GM23338 (cell line): ENCODE data around the gene DHRS4. TPM values are rescaled to one million over a fixed set of nuclear protein-coding genes. Genes with fewer than 3 reads are reported as not detected.

Source experiments
- ATAC-seq: fragments of 200-7000 bp; cut with Tn5 transposase; 3 replicates; pipeline ENCODE4 v1.9.1; 2020
- DNase-seq: peaks from one replicate; pipeline ENCODE4 v3.0.0-alpha.2; 2015; ENCODE audit warnings: low spot score
- H2AFZ ChIP-seq: fragments of 200-600 bp; sonication (generic); 2 replicates; pipeline ENCODE4 v1.8.0; 2016; ENCODE audit warnings: antibody characterized with exemption, mild to moderate bottlenecking, moderate library complexity
- H3F3A ChIP-seq: fragments of 200-600 bp; sonication (generic); replicated peaks from 2 replicates; pipeline ENCODE4 v1.8.0; 2017; ENCODE audit warnings: antibody characterized with exemption, mixed run types, low read depth
- H3K27ac ChIP-seq: fragments of 200-600 bp; sonication (generic); 2 replicates; pipeline ENCODE4 v1.6.1; 2016; ENCODE audit warnings: low read depth
- H3K27me3 ChIP-seq: fragments of 200-600 bp; sonication (generic); 2 replicates; pipeline ENCODE4 v1.8.0; 2016; ENCODE audit warnings: mild to moderate bottlenecking, mixed run types, moderate library complexity; ENCODE audit not compliant: insufficient read depth
- H3K36me3 ChIP-seq: fragments of 200-600 bp; sonication (generic); 2 replicates; pipeline ENCODE4 v1.8.0; 2016; ENCODE audit warnings: mild to moderate bottlenecking; ENCODE audit not compliant: insufficient read depth
- H3K4me1 ChIP-seq: fragments of 200-600 bp; sonication (generic); 2 replicates; pipeline ENCODE4 v1.8.0; 2016; ENCODE audit warnings: mild to moderate bottlenecking, moderate library complexity; ENCODE audit not compliant: insufficient read depth
- H3K4me2 ChIP-seq: fragments of 200-600 bp; sonication (generic); 2 replicates; pipeline ENCODE4 v1.7.1; 2017; ENCODE audit warnings: mixed run types
- H3K4me3 ChIP-seq: fragments of 200-600 bp; sonication (generic); 2 replicates; pipeline ENCODE4 v1.6.1; 2016; ENCODE audit warnings: mixed run types
- H3K79me2 ChIP-seq: fragments of 200-600 bp; sonication (generic); replicated peaks from 2 replicates; pipeline ENCODE4 v1.8.0; 2017; ENCODE audit warnings: mild to moderate bottlenecking; ENCODE audit not compliant: insufficient read depth
- H3K9me2 ChIP-seq: fragments of 200-600 bp; sonication (generic); 2 replicates; pipeline ENCODE4 v1.8.0; 2017; ENCODE audit not compliant: insufficient read depth
- H4K20me1 ChIP-seq: fragments of 200-600 bp; sonication (generic); replicated peaks from 2 replicates; pipeline ENCODE4 v1.8.0; 2017; ENCODE audit warnings: mild to moderate bottlenecking; ENCODE audit not compliant: insufficient read depth
- H3K27ac Mint-ChIP-seq: 2 replicates; pipeline ENCODE4 v1.8.0; 2020; ENCODE audit warnings: inconsistent platforms, mild to moderate bottlenecking, moderate library complexity, mixed read lengths
- H3K27me3 Mint-ChIP-seq: 3 replicates; pipeline ENCODE4 v1.8.0; 2022; ENCODE audit warnings: low read depth, mild to moderate bottlenecking, moderate library complexity, mixed read lengths, inconsistent platforms; ENCODE audit not compliant: insufficient read depth, poor library complexity
- H3K36me3 Mint-ChIP-seq: 3 replicates; pipeline ENCODE4 v1.8.0; 2021; ENCODE audit warnings: low read depth, mild to moderate bottlenecking, inconsistent platforms, moderate library complexity, mixed read lengths
- H3K4me1 Mint-ChIP-seq: 3 replicates; pipeline ENCODE4 v1.8.0; 2020; ENCODE audit warnings: mild to moderate bottlenecking, inconsistent platforms, mixed read lengths
- H3K4me3 Mint-ChIP-seq: 3 replicates; pipeline ENCODE4 v1.8.0; 2021; ENCODE audit warnings: moderate library complexity, mild to moderate bottlenecking, inconsistent platforms, mixed read lengths
- H3K9me3 Mint-ChIP-seq: 3 replicates; pipeline ENCODE4 v1.8.0; 2020; ENCODE audit warnings: moderate library complexity, mild to moderate bottlenecking, inconsistent platforms, mixed read lengths
- CREB1 ChIP-seq: fragments of 250-450 bp; sonication (Bioruptor Pico); IDR thresholded peaks from 2 replicates; pipeline ENCODE4 v1.5.0; 2020; ENCODE audit warnings: low read depth, mild to moderate bottlenecking, moderate library complexity
- EZH2 ChIP-seq: fragments of 200-600 bp; sonication (generic); IDR thresholded peaks from one replicate; pipeline ENCODE4 v1.8.0; 2017; ENCODE audit warnings: antibody characterized with exemption, mild to moderate bottlenecking, low read depth; ENCODE audit not compliant: unreplicated experiment
- JUNB ChIP-seq: IDR thresholded peaks from one replicate; pipeline ENCODE4 v1.6.1; 2016; ENCODE audit warnings: antibody characterized with exemption; ENCODE audit not compliant: unreplicated experiment
- NANOG ChIP-seq: IDR thresholded peaks from 2 replicates; pipeline ENCODE4 v1.6.1; 2016; ENCODE audit warnings: antibody characterized with exemption, borderline replicate concordance
- REST ChIP-seq: IDR thresholded peaks from one replicate; pipeline ENCODE4 v1.6.1; 2018; ENCODE audit warnings: antibody characterized with exemption; ENCODE audit not compliant: unreplicated experiment
- ZNF114 ChIP-seq: fragments of 250-450 bp; sonication (Bioruptor Pico); IDR thresholded peaks from 2 replicates; pipeline ENCODE4 v1.5.0; 2020; ENCODE audit warnings: mild to moderate bottlenecking, moderate library complexity
- ZNF331 ChIP-seq: fragments of 250-450 bp; sonication (Bioruptor Pico); IDR thresholded peaks from 2 replicates; pipeline ENCODE4 v1.5.0; 2020; ENCODE audit warnings: low read depth, mild to moderate bottlenecking, moderate library complexity
- polyA plus RNA-seq: library from polyadenylated mRNA; unstranded; fragments of >200 nt; fragmentation: Nextera tagmentation; extraction: Ambion mirVana; gene quantifications from 2 replicates; pipeline ENCODE4 v1.2.1, GENCODE V29; 2016
- total RNA-seq: library from RNA; depleted of rRNA; stranded (reverse); fragments of >200 nt; shearing (Covaris generic); gene quantifications from 2 replicates; pipeline ENCODE4 v1.2.3, GENCODE V29; 2014
- TF ChIP-seq, protein P1 (sequence below): fragments of 250-450 bp; sonication (Bioruptor Pico); IDR thresholded peaks from 2 replicates; pipeline ENCODE4 v1.5.0; 2020; ENCODE audit warnings: mild to moderate bottlenecking, moderate library complexity

The DHRS4 gene
- total and polyA plus RNA-seq, 2 experiments from 2014 or later = 16.6 to 18.4 TPM

- TF ChIP-seq, protein P1, sequence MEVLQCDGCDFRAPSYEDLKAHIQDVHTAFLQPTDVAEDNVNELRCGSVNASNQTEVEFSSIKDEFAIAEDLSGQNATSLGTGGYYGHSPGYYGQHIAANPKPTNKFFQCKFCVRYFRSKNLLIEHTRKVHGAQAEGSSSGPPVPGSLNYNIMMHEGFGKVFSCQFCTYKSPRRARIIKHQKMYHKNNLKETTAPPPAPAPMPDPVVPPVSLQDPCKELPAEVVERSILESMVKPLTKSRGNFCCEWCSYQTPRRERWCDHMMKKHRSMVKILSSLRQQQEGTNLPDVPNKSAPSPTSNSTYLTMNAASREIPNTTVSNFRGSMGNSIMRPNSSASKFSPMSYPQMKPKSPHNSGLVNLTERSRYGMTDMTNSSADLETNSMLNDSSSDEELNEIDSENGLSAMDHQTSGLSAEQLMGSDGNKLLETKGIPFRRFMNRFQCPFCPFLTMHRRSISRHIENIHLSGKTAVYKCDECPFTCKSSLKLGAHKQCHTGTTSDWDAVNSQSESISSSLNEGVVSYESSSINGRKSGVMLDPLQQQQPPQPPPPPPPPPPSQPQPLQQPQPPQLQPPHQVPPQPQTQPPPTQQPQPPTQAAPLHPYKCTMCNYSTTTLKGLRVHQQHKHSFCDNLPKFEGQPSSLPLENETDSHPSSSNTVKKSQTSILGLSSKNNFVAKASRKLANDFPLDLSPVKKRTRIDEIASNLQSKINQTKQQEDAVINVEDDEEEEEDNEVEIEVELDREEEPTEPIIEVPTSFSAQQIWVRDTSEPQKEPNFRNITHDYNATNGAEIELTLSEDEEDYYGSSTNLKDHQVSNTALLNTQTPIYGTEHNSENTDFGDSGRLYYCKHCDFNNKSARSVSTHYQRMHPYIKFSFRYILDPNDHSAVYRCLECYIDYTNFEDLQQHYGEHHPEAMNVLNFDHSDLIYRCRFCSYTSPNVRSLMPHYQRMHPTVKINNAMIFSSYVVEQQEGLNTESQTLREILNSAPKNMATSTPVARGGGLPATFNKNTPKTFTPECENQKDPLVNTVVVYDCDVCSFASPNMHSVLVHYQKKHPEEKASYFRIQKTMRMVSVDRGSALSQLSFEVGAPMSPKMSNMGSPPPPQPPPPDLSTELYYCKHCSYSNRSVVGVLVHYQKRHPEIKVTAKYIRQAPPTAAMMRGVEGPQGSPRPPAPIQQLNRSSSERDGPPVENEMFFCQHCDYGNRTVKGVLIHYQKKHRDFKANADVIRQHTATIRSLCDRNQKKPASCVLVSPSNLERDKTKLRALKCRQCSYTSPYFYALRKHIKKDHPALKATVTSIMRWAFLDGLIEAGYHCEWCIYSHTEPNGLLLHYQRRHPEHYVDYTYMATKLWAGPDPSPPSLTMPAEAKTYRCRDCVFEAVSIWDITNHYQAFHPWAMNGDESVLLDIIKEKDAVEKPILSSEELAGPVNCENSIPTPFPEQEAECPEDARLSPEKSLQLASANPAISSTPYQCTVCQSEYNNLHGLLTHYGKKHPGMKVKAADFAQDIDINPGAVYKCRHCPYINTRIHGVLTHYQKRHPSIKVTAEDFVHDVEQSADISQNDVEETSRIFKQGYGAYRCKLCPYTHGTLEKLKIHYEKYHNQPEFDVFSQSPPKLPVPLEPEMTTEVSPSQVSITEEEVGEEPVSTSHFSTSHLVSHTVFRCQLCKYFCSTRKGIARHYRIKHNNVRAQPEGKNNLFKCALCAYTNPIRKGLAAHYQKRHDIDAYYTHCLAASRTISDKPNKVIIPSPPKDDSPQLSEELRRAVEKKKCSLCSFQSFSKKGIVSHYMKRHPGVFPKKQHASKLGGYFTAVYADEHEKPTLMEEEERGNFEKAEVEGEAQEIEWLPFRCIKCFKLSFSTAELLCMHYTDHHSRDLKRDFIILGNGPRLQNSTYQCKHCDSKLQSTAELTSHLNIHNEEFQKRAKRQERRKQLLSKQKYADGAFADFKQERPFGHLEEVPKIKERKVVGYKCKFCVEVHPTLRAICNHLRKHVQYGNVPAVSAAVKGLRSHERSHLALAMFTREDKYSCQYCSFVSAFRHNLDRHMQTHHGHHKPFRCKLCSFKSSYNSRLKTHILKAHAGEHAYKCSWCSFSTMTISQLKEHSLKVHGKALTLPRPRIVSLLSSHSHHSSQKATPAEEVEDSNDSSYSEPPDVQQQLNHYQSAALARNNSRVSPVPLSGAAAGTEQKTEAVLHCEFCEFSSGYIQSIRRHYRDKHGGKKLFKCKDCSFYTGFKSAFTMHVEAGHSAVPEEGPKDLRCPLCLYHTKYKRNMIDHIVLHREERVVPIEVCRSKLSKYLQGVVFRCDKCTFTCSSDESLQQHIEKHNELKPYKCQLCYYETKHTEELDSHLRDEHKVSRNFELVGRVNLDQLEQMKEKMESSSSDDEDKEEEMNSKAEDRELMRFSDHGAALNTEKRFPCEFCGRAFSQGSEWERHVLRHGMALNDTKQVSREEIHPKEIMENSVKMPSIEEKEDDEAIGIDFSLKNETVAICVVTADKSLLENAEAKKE (CRISPR knock-in tag) = no peak
- no peak for TF ChIP-seq ZNF114 (CRISPR knock-in tag)
- no peak for TF ChIP-seq NANOG
These were observed 20.3 kb upstream of the DHRS4 start (continued) for GRCh38 chr14:23933108-23933741.

- H3K27me3 Mint-ChIP-seq = peaks cover 6% of the 10 kb centered on the region
- H3K27ac Mint-ChIP-seq = peak overlapping the region; percentile 39; the same call in 1 of the 2 replicates
- H3K36me3 Mint-ChIP-seq = no peaks in the 10 kb centered on the region
- H3K36me3 ChIP-seq = no peaks in the 10 kb centered on the region
- ATAC-seq (no peak; the same call in 2 of the 3 replicates), DNase-seq (no peak)
- H3F3A ChIP-seq = no peaks in the 10 kb centered on the region
- H3K27me3 ChIP-seq = no peaks in the 10 kb centered on the region
- H2AFZ ChIP-seq = no peak overlapping the region
- H3K9me2 ChIP-seq = no peaks in the 10 kb centered on the region; the same call in 1 of the 2 replicates
- H3K79me2 ChIP-seq = no peaks in the 10 kb centered on the region
- no peaks in the 10 kb centered on the region for H4K20me1 ChIP-seq
- H3K9me3 Mint-ChIP-seq = no peaks in the 10 kb centered on the region
- no peak overlapping the region for H3K27ac ChIP-seq
- H3K4me2 ChIP-seq = no peak overlapping the region
- H3K4me1 ChIP-seq = no peaks in the 10 kb centered on the region
- peaks cover 2% of the 10 kb centered on the region; the same call in 1 of the 3 replicates for H3K4me1 Mint-ChIP-seq
- TF ChIP-seq NANOG = no peak
- no peak overlapping the region for H3K4me3 Mint-ChIP-seq
- H3K4me3 ChIP-seq = no peak overlapping the region
These were observed 19.8 kb upstream of the DHRS4 start for GRCh38 chr14:23933742-23934128.

DNA sequence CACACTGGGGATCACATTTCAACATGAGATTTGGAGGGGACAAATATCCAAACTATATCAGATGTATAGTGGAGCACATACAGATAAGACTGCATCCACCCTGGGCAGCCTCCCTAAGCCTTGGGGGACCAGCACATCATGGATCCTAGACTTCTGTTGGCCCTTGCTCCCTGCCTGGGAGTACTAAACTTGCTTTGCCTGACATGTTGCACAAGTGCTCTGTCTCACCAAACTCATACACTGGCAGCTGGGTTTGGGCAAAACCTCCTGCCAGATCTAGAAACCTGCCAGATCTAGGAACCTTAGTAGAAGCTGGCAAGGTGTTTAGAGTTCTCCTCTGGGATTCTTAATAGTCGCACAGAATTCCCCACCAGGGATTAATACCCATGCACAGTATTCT is 18.4 kb upstream of the DHRS4 start:
- Histone ChIP-seq H3F3A (no peaks in the 10 kb centered on the region), H3K79me2 (no peaks in the 10 kb centered on the region), H3K9me2 (no peaks in the 10 kb centered on the region; the same call in 1 of the 2 replicates), H3K4me1 (no peaks in the 10 kb centered on the region), H2AFZ (no peak overlapping the region), H3K27me3 (no peaks in the 10 kb centered on the region), H3K27ac (no peak overlapping the region), H4K20me1 (no peaks in the 10 kb centered on the region), H3K36me3 (no peaks in the 10 kb centered on the region), H3K4me3 (no peak overlapping the region), H3K4me2 (no peak overlapping the region)
- DNase-seq = no peak
- no peak overlapping the region for H3K27ac Mint-ChIP-seq
- no peaks in the 10 kb centered on the region for H3K36me3 Mint-ChIP-seq
- TF ChIP-seq ZNF331 (CRISPR knock-in tag) (no peak), REST (no peak), ZNF114 (CRISPR knock-in tag) (no peak), NANOG (no peak), CREB1 (CRISPR knock-in tag) (no peak), JUNB (no peak), EZH2 (no peak)
- H3K9me3 Mint-ChIP-seq = no peaks in the 10 kb centered on the region
- peaks cover 2% of the 10 kb centered on the region; the same call in 1 of the 3 replicates for H3K4me1 Mint-ChIP-seq
- H3K27me3 Mint-ChIP-seq = peaks cover 6% of the 10 kb centered on the region
- H3K4me3 Mint-ChIP-seq = no peak overlapping the region
- ATAC-seq = no peak
